GM19043 (cell line): Measurements from ENCODE around the gene SMIM35.

Experiments used
- ATAC-seq: cut with Tn5 transposase; IDR thresholded peaks from one replicate; pipeline ENCODE4 v1.9.1; 2021; ENCODE audit warnings: low read depth; ENCODE audit not compliant: unreplicated experiment

SMIM35 gene

GRCh38 chr11:118060081-118060661 is 26.6 kb downstream of the SMIM35 start:
- no peak for ATAC-seq

- no peak for ATAC-seq
Observed at GRCh38 chr11:118059246-118059940, 27.4 kb downstream of the SMIM35 start.

- no peak for ATAC-seq
Observed at GRCh38 chr11:118058311-118059245, 28.2 kb downstream of the SMIM35 start.

GRCh38 chr11:118057251-118058145 is 29.3 kb downstream of the SMIM35 start:
- no peak for ATAC-seq

GRCh38 chr11:118056806-118057205 is 30.0 kb downstream of the SMIM35 start:
- ATAC-seq = no peak

- ATAC-seq = no peak
Observed at GRCh38 chr11:118055966-118056365, 30.8 kb downstream of the SMIM35 start.

- ATAC-seq = no peak
Observed at GRCh38 chr11:118054712-118055640, 31.8 kb downstream of the SMIM35 start.

- ATAC-seq = no peak
Observed at GRCh38 chr11:118052581-118053206, 34.1 kb downstream of the SMIM35 start.

- ATAC-seq = no peak
Observed at GRCh38 chr11:118051611-118052461, 34.9 kb downstream of the SMIM35 start.

- ATAC-seq = no peak
Observed at GRCh38 chr11:118051136-118051610, 35.6 kb downstream of the SMIM35 start.

- no peak for ATAC-seq
Observed at GRCh38 chr11:118050208-118050891, 36.4 kb downstream of the SMIM35 start.

GRCh38 chr11:118049771-118050170 is 37.0 kb downstream of the SMIM35 start:
- no peak for ATAC-seq

GRCh38 chr11:118048472-118049370 is 38.0 kb downstream of the SMIM35 start:
- ATAC-seq = no peak

GRCh38 chr11:118047749-118048148 is 39.0 kb downstream of the SMIM35 start:
- no peak for ATAC-seq

- no peak for ATAC-seq
Observed at GRCh38 chr11:118046964-118047700, 39.6 kb downstream of the SMIM35 start.
